GM13977 (cell line): ENCODE data around the gene ZSCAN2.

Source experiments
- DNase-seq: peaks from one replicate; pipeline ENCODE4 v3.0.0; 2012; ENCODE audit warnings: low spot score
- CTCF ChIP-seq: IDR thresholded peaks from 2 replicates; pipeline ENCODE4 v1.5.1; 2012; ENCODE audit warnings: mild to moderate bottlenecking, control low read depth; ENCODE audit not compliant: insufficient read depth; ENCODE audit errors: extremely low read depth, missing control alignments
- in situ Hi-C: fragments of 300-500 bp; cut with MboI; formaldehyde crosslinking; loops from one replicate; pipeline ENCODE4 v1.12.0; 2022; ENCODE audit warnings: low sequenced_read_pairs, low pct_unique_long_range_greater_than_20kb, mixed read lengths, inconsistent platforms; ENCODE audit not compliant: unreplicated experiment

The ZSCAN2 gene

GRCh38 chr15:84649706-84650105 lies 48.9 kb downstream of the ZSCAN2 start:
- TF ChIP-seq CTCF: no peak
- in situ Hi-C loops: no loop called here
- DNase-seq: no peak

- DNase-seq: no peak
- in situ Hi-C loops: no loop called here
- TF ChIP-seq CTCF: no peak
These were observed 52.7 kb downstream of the ZSCAN2 start for GRCh38 chr15:84653584-84653909.

- in situ Hi-C loops: no loop called here
- no peak for TF ChIP-seq CTCF
- peak; percentile 94 for DNase-seq
These were observed 53.3 kb downstream of the ZSCAN2 start, which contains the start of gene WDR73 for GRCh38 chr15:84653910-84654688. TSS of gene WDR73 (minus strand) at chr15:84654283. CDS start at chr15:84654274, 9 bp downstream.

- peak; percentile 77 for TF ChIP-seq CTCF
- DNase-seq: peak; percentile 75
- in situ Hi-C loops: no loop called here
These were observed 54.1 kb downstream of the ZSCAN2 start for GRCh38 chr15:84654689-84655453.

- TF ChIP-seq CTCF: no peak
- DNase-seq: no peak
- in situ Hi-C loops: no loop called here
These were observed 56.2 kb downstream of the ZSCAN2 start for GRCh38 chr15:84656972-84657371.

- no peak for TF ChIP-seq CTCF
- in situ Hi-C loops: no loop called here
- DNase-seq: no peak
These were observed 56.9 kb downstream of the ZSCAN2 start for GRCh38 chr15:84657748-84658079.
